Stimulated activated CD4-positive, alpha-beta T cell treated with anti-CD3 and anti-CD28 coated beads, Interleukin-4, amount 100 ng/mL, for 4 hours (primary cell): ENCODE data around the gene RILP.
A peak's percentile ranks its signal among the peaks of the same experiment; 100 is the strongest.

Experiments
- DNase-seq, 2 experiments: peaks; one replicate each; pipeline ENCODE4 v3.0.0-alpha.2; 2020

RILP gene

GRCh38 chr17:1647802-1648171 is 1.9 kb downstream of the RILP start:
- DNase-seq = no peak

GRCh38 chr17:1646199-1646875 is 3.3 kb downstream of the RILP start:
- DNase-seq = no peak

GRCh38 chr17:1645207-1646171 is 4.2 kb downstream of the RILP start, which contains the start of gene SCARF1:
Gene SCARF1, minus strand, starts transcription at chr17:1645732. Its CDS starts 35 bp downstream, at chr17:1645697.
- no peak for DNase-seq

- DNase-seq = peak; percentile 17 to 46
Measured at GRCh38 chr17:1644493-1645206, 5.0 kb downstream of the RILP start.

GRCh38 chr17:1643999-1644492 is 5.6 kb downstream of the RILP start:
- no peak for DNase-seq

- peak; percentile 51 to 52 for DNase-seq
Measured at GRCh38 chr17:1643293-1643998, 6.2 kb downstream of the RILP start.

GRCh38 chr17:1641065-1641403 is 8.6 kb downstream of the RILP start:
- DNase-seq = no peak

GRCh38 chr17:1640329-1641064 is 9.2 kb downstream of the RILP start:
- DNase-seq = no peak

- no peak for DNase-seq
Measured at GRCh38 chr17:1639549-1640180, 10.0 kb downstream of the RILP start.

GRCh38 chr17:1638624-1639300 is 10.9 kb downstream of the RILP start:
- no peak for DNase-seq

- DNase-seq = no peak
Measured at GRCh38 chr17:1638171-1638590, 11.5 kb downstream of the RILP start.

GRCh38 chr17:1636732-1637285 is 12.9 kb downstream of the RILP start:
- no peak for DNase-seq

GRCh38 chr17:1635675-1636465 is 13.8 kb downstream of the RILP start:
- no peak for DNase-seq

GRCh38 chr17:1634841-1635650 is 14.6 kb downstream of the RILP start:
- DNase-seq = no peak

GRCh38 chr17:1630662-1631061 is 19.0 kb downstream of the RILP start:
- DNase-seq = no peak

GRCh38 chr17:1629504-1630310 is 20.0 kb downstream of the RILP start:
- DNase-seq = peak; percentile 64 to 75

GRCh38 chr17:1628856-1629503 is 20.7 kb downstream of the RILP start:
- DNase-seq = peak; percentile 83 to 88
